ENCODE data around the gene TIMP4.

GRCh38 chr3:12127391-12127790 is 31.3 kb downstream of the TIMP4 start:
- TF ChIP-seq, protein P1, sequence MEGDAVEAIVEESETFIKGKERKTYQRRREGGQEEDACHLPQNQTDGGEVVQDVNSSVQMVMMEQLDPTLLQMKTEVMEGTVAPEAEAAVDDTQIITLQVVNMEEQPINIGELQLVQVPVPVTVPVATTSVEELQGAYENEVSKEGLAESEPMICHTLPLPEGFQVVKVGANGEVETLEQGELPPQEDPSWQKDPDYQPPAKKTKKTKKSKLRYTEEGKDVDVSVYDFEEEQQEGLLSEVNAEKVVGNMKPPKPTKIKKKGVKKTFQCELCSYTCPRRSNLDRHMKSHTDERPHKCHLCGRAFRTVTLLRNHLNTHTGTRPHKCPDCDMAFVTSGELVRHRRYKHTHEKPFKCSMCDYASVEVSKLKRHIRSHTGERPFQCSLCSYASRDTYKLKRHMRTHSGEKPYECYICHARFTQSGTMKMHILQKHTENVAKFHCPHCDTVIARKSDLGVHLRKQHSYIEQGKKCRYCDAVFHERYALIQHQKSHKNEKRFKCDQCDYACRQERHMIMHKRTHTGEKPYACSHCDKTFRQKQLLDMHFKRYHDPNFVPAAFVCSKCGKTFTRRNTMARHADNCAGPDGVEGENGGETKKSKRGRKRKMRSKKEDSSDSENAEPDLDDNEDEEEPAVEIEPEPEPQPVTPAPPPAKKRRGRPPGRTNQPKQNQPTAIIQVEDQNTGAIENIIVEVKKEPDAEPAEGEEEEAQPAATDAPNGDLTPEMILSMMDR (IDR thresholded peaks at IDR 0.05) = no peak
- no peak for TF ChIP-seq POLR2A (IDR thresholded peaks at IDR 0.05)

Measured in suprapubic skin (tissue), 3 donors.